HUES6 (cell line): ENCODE measurements around the gene NSG1.
"Not testable (repeated sequence)": the region's sequence is repeated elsewhere in the genome, so short reads cannot be mapped to it uniquely, and the experiment has no call there.

Experiments used
- H3K27ac ChIP-seq: 2 replicates; pipeline ENCODE4 v1.7.0; 2013; ENCODE audit warnings: low read depth, mild to moderate bottlenecking, low read length, inconsistent platforms
- H3K27me3 ChIP-seq: 2 replicates; pipeline ENCODE4 v1.6.1; 2013; ENCODE audit warnings: low read length; ENCODE audit not compliant: control insufficient read depth, insufficient read depth
- H3K36me3 ChIP-seq: 2 replicates; pipeline ENCODE4 v1.6.1; 2013; ENCODE audit warnings: low read length; ENCODE audit not compliant: control insufficient read depth, insufficient read depth
- H3K4me1 ChIP-seq: 2 replicates; pipeline ENCODE4 v1.6.1; 2013; ENCODE audit warnings: low read length; ENCODE audit not compliant: control insufficient read depth, insufficient read depth
- H3K4me3 ChIP-seq: 2 replicates; pipeline ENCODE4 v1.5.1; 2013; ENCODE audit warnings: low read depth, low read length
- H3K9ac ChIP-seq: one replicate; pipeline ENCODE4 v1.6.1; 2013; ENCODE audit warnings: mild to moderate bottlenecking, low read length
- H3K9me3 ChIP-seq: 2 replicates; pipeline ENCODE4 v1.6.1; 2013; ENCODE audit warnings: low read depth, low read length; ENCODE audit not compliant: control insufficient read depth, insufficient read depth

Gene NSG1

GRCh38 chr4:4460759-4461158 is 73.9 kb downstream of the NSG1 start:
- Histone ChIP-seq H3K4me3 (no peak overlapping the region), H3K36me3 (peaks cover 14% of the 10 kb centered on the region; the same call in 1 of the 2 replicates), H3K9me3 (no peaks in the 10 kb centered on the region), H3K9ac (no peak overlapping the region), H3K27ac (no peak overlapping the region), H3K27me3 (no peaks in the 10 kb centered on the region), H3K4me1 (peaks cover 70% of the 10 kb centered on the region)

DNA sequence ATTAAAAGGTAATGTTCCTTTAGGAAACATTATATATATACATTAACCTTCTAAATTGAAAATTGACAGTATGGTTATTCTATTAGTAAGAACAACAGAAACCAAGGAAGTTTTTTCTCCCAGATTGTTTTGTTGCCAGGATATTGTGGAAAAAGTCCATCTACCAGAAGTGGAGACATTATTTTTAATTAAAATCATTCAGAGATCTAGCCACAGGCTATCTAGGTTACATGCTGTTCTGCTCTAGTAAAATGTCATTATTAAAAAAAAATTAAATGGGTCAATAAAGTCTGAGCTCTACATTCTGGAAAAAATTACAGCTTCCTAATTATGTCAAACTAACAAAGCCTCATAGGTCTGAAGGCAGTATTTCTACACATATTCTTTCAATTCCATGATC is 74.3 kb downstream of the NSG1 start:
- no peaks in the 10 kb centered on the region for H3K27me3 ChIP-seq
- no peak overlapping the region for H3K27ac ChIP-seq
- peaks cover 18% of the 10 kb centered on the region; the same call in 1 of the 2 replicates for H3K36me3 ChIP-seq
- no peak overlapping the region for H3K4me3 ChIP-seq
- H3K4me1 ChIP-seq = peaks cover 68% of the 10 kb centered on the region
- H3K9me3 ChIP-seq = no peaks in the 10 kb centered on the region
- H3K9ac ChIP-seq = no peak overlapping the region

- Histone ChIP-seq H3K9me3 (0 out of 2 replicates have a peak, but pooled peaks cover 4% of the 10 kb centered on the region), H3K27me3 (no peaks in the 10 kb centered on the region), H3K27ac (no peak overlapping the region), H3K36me3 (peaks cover 18% of the 10 kb centered on the region; the same call in 1 of the 2 replicates), H3K4me3 (no peak overlapping the region), H3K9ac (no peak overlapping the region), H3K4me1 (peaks cover 62% of the 10 kb centered on the region)
Measured at GRCh38 chr4:4461850-4462249, 74.9 kb downstream of the NSG1 start.

- no peaks in the 10 kb centered on the region for H3K27me3 ChIP-seq
- H3K9ac ChIP-seq = no peak overlapping the region
- peaks cover 22% of the 10 kb centered on the region for H3K36me3 ChIP-seq
- H3K4me3 ChIP-seq = no peak overlapping the region
- H3K9me3 ChIP-seq = peaks cover 7% of the 10 kb centered on the region; the same call in 1 of the 2 replicates
- 0 out of 2 replicates have a peak overlapping the region, but pooled peaks have one; percentile 3 for H3K27ac ChIP-seq
- peaks cover 50% of the 10 kb centered on the region for H3K4me1 ChIP-seq
Measured at GRCh38 chr4:4462970-4463369, 76.1 kb downstream of the NSG1 start.

GRCh38 chr4:4465238-4465637 is 78.3 kb downstream of the NSG1 start:
- not testable (repeated sequence) for H3K27ac ChIP-seq, H3K27me3 ChIP-seq, H3K9me3 ChIP-seq, H3K4me3 ChIP-seq, H3K9ac ChIP-seq
- Histone ChIP-seq H3K36me3 (peaks cover 32% of the 10 kb centered on the region), H3K4me1 (peaks cover 30% of the 10 kb centered on the region)
